CD4-positive, alpha-beta T cell treated with Interleukin-6 at 100 ng/mL for 8 hours (primary cell): ENCODE data around the gene ARHGEF11.

Experiments
- DNase-seq: peaks from one replicate; pipeline ENCODE4 v3.0.0-alpha.2; 2020; ENCODE audit warnings: mixed read lengths, low spot score

The ARHGEF11 gene

DNA sequence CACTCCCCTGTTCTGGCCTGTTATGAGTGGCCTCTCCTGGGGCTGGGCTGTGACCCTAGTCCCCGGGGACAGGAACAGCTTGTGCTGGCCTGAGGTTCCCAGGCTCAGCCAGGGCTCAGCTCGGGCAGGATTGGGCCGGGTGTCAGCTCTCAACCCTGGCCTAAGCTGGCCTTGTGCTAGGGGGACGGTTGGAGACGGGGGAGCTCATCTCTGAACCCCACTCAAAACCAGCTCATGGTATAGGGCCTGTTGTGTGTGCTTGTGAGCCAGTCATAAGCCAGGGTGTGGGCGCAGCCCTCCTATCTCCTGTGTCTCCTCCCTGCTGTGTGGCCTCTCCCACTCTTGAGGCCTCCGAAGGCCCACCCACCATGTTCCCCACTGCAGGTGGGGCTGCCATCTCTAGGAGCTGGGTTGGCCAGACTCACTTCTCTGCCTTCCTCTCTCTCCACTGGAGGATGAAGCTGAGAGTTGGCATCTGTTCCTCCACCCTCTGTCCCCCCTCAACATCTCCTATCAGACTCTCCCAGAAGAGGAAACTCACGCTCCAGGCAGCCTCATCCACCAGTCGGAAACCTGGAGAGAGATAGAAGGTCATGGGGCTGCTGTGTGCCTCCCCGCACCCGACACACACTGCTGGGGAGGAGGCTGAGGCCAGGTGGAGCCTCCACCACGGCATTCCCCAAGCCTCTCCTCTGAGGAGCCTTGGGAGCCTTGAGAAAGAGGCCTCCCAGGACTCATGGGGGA, 150.7 kb downstream of the ARHGEF11 start:
- DNase-seq, result no peak

DNA sequence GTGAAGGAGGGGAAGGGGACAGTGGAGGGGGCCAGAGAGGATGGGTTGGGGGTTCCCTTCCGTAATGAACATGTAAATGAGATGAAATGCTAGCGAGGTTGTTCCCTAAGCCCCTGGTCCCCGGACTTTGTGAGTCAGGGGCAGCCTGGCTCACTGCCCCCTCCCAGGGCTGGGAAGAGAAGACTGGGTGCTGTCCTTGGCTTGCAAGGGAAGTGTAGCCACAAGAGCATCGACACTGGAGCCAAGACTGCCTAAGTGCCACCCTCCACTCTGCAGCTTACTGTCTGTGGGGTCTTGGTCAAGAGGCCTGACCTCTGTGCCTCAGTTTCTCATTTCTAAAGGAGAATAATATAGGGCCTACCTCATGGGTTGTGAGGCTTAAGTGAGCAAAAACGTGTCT, 151.5 kb downstream of the ARHGEF11 start:
- DNase-seq, result no peak

DNA sequence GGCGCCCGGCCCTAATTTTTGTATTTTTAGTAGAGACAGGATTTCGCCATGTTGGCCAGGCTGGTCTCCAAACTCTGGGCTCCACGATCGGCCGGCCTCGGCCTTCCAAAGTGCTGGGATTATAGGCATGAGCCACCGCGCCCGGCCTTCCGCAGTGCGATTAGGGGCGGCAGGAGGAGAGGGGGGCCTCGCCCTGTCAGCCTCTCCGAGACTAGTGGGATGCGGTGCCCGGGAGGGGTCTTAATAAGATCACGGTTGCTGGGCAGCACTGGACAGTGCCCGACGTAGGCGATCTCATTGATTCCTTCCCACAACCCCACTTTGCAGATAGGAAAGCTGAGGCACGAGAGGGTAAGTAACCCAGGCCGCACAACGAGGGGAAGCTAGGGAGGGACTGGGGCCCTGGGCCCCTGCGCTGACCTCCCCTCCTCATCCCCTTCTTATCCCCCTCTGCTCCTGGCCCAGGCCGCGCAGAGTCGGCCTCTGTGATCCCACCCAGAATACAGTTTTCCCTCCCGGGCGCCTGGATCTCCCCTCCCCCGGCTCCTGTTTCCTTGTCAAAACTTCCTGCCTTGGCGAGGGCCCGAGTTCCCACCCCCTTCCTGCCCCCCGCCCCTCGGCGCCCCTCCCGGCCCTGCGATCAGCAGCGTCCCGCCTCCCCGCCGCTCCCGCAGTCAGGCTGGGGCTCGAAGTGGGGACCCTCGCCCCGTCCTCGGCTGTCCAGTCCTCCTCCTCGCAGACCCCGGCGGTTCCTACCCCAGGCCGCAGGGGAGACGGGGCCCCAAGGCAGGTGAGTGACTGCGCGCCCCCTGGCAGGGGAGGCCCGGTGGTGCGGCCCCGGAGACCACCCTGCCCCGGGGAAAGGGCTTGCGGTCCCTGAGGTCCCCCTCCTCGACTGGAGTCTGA, 152.2 kb downstream of the ARHGEF11 start, which contains the start of gene PEAR1:
PEAR1 (plus strand) TSS at position 671 of the 906 bp plus-strand sequence. CDS start 10,209 bp downstream, outside the sequence.
- DNase-seq, result no peak

DNA sequence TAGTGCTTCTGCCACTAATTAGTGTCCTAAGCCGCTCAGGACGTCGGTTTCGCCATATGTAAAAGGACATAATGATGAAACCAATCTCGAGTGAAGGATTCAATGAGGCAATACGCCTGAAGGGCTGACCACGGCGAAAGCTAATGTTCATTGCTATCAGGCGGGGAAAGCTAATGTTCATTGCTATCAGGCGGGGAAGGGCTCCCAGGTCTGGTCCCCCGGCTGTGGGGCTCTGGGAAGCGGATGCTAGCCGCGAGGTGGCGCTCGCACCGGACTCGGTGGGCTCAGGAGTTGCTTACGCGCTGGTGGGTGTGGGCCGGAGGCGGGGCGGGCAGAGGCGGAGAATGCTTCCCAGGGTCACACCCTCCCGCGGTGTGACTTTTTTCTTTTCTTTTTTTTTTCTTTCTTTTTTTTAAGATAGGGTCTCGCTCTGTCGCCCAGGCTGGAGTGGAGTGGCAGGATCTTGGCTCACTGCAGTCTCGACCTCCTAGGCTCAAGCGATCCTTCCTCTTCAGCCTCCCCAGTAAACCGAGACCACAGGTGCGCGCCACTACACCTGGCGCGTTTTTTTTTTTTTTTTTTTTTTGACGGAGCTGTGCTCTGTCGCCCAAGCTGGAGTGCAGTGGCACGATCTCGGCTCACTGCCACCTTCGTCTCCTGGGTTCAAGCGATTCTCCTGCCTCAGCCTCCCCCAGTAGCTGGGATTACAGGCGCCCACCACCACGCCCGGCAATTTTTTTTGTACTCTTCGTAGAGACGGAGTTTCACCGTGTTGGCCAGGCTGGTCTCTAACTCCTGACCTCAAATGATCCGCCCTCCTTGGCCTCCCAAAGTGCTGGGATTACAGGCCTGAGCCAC, 153.1 kb downstream of the ARHGEF11 start:
- DNase-seq, result peak; percentile 83

DNA sequence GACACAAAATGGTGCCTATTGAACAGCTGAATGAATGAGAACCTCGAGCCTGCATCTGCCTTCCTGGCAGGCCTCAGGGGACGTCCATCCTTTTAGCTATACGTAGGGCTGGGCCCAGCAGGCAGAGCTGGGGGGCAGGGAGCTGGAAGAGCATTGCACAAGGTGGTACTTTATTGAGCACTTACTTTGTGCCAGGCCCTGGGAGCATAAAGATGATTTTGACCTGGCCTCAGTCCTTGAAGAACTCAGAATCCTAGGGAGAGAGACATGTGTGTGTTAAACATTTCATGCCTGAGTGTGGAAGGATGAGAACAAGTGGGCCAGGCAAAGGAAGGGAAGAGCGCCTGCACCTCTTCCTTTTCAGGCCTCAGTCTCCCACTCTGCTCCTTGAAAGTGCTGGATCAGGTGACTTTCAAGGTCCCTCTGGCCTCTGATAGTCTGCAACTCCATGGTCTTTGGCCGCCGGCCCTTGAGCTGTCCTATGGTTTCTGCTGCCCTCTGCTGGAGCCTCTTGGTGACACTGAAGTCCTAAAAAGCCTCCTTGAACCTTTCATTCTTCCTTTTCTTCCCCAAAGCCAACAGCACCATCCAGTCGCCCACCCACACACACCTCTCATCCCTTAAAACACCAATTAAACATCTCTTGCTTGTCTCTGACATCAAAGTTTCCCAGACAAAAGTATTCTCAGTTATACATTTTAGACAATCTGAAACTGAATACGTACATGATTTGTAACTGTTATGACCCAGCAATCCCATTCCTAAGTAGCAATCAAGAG, 155.6 kb downstream of the ARHGEF11 start:
- DNase-seq, result peak; percentile 49

DNA sequence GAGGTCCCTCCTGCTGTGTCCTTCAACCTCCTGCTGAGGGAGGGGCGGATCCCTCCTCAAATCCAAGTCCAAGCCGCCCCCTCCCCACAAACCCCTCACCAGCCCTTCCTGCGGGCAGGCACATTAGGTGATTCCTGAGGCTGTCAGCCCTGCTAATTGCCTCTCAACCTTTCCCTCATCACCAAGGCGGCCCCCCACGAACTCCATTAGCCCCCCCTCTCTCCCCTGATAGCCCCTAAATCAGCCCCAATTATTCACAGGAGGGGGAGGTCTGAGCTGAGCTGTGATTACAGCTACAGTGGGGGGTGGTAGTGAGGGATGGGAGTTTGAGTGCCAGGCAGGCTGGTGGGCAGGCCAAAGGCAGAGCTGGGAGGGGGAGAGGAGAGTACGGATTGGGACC, 157.8 kb downstream of the ARHGEF11 start:
- DNase-seq, result no peak

DNA sequence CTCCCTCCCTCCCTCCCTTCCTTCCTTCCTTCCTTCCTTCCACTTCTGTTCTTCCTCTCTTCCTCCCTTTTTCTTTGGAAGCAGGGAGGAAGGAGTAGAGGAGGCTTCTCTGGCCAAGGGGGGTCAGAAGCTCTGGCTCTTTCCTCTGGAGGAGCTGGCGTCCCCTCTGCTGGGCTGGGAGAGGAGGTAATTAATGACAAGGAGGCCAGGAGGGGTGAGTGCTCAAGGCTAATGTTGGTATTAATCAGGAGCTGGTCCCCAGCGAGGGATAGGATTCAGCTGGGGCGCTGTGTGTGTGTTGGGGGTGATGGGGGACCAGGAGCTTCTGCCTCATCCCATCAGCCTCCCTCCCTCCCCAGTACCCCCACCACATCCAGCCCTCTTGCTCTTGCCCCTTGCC, 158.2 kb downstream of the ARHGEF11 start:
- no peak for DNase-seq

DNA sequence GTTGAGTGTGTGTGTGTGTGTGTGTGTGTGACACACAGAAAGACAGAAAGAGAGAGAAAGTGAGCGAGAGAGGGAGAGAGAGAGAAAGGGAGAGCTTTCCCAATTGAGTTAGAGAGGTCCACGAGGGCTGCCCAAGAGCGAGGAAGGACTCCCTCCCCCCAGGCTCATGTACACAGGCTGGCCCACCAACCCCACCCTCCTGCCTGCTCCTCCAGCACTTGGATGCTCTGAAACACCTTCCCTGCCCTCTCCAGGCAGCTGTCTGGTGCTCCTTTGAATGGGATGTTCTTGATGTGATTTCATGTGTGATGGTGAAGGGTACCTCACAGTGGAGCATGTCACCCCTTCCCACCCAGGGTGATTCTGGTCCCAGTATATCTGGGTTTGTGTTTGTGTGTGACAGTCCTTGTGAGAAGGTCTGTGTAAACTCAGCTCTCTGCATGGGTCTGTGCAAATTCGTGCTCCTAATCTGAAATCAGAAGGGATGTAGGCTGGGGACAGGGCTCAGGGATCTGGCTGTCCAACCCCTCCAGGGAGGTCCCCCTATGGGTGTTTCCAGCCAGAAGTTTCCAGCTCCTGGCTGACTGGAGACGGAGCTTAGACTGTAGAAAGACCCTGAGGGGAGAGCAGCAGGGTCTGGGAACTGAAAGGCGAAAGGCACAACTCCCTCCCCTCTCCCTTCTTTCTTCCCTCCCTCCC, 158.8 kb downstream of the ARHGEF11 start:
- DNase-seq, result no peak

DNA sequence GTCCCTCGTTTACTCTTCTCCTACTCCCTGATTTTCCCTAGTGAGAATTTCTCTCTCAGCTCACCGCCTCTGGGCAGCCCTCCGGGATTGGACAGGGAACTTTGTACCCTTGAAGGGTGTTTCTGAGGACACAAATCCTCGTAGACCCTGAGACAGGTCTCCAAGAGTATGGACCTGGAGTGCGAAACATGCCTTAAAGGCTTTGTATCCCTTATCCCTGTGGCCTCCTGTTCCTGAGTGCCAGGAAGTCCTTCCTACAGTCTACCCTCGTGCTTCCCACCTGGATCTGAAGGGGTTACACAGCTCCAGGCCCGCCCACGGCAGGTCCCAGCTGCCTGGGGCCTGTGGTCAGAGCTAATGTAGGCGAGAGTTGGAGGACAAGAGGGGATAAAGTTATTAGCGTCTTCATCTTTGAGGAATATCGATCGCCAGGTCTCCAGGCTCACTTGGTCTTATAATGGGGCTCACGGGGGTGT, 159.6 kb downstream of the ARHGEF11 start:
- DNase-seq, result no peak

DNA sequence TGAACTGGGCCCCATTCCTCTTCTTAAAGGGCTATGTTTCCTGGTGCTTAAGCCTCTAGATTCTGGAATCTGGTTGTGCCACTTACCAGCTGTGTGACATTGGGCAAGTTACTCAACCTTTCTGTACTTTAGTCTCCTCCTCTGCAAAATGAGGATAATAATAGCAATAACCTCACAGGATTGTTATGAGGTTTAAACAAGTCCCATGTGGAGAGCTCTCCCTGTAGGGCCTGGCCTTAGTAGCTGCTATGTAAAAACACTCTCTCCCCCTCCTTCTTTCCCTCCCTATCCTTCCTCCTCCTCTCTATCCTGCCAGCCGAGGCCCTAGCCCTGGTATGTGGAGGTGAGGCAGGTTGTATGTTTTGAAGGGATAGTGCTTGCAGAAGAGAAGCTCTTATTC, 160.2 kb downstream of the ARHGEF11 start:
- no peak for DNase-seq
